ENCODE results near the gene KLF3. TPM values are rescaled to one million over a fixed set of nuclear protein-coding genes. Genes with fewer than 3 reads are reported as not detected.
A peak's percentile ranks its signal among the peaks of the same experiment; 100 is the strongest.

KLF3 gene
- total and polyA plus RNA-seq, 9 of the 15 experiments (the other 6 are each of a cell fraction or from before 2014, with no cell fraction given), result 9.9 to 47.2 (median 18.1) TPM

DNA sequence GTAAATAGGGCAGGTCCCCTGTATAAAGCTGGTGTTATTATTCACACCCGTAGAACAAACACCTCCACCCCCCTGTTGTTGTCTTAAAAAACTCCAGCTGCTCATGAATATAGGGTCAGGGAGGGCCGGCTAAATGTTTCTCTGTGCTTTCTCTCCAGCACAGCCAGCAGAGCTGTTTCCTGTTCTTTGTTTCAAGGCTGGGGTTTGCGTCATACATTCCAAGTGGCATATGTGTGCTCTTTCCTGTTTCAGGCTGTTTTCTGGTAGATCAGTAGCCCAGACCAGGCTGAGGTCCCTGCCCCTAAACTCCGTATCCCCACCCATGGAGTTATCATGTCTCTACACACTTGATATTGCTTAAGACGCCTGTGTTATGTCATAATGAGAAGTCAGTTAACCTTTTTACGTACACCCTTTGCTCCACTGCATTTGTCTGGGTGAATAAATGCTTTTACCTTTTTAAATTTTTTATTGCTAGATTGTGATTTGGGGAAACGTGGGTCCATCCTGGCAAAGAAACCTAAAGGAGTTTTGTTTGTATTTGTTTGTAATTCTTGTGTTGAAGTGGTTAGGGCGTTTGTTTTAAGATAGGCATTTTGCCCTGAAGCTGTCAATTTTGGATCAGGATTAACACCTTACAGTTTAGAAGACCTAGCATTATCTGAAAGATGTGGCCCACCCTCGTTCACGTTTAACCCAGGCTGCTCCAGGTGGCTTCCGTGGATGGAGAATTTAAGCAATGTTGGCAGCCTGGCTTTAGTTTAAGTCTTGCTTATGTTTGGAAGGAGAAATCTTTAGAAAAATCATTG, 3.3 kb downstream of the KLF3 start (continued):
- TF ChIP-seq FOXP4 (CRISPR knock-in tag; IDR thresholded peaks at IDR 0.05; ENCODE audit: borderline replicate concordance), result no peak
- TF ChIP-seq NFXL1 (CRISPR knock-in tag; IDR thresholded peaks at IDR 0.05), result no peak
- TF ChIP-seq CGGBP1 (CRISPR knock-in tag; IDR thresholded peaks at IDR 0.05), result no peak
- no peak for TF ChIP-seq ZNF354B (CRISPR knock-in tag; IDR thresholded peaks at IDR 0.05)
- TF ChIP-seq ZNF764 (CRISPR knock-in tag; IDR thresholded peaks at IDR 0.05; ENCODE audit: low read depth), result no peak
- TF ChIP-seq NONO (IDR thresholded peaks at IDR 0.05; ENCODE audit: low read depth in 2 of 2, low read length in 1 of 2), result no peak
- no peak for TF ChIP-seq ILF3 (IDR thresholded peaks at IDR 0.05; ENCODE audit: borderline replicate concordance)
- peak; percentile 73 for TF ChIP-seq PKNOX1 (IDR thresholded peaks at IDR 0.05)
- no peak for TF ChIP-seq HDGF (IDR thresholded peaks at IDR 0.05)
- peak in 1 of 2 experiments; percentile 29; a peak in 2 of 4 replicates for TF ChIP-seq RAD21 (CRISPR knock-in tag; conservative IDR thresholded peaks at IDR 0.05 in 1 of 2, IDR thresholded peaks at IDR 0.05 in 1 of 2)
- TF ChIP-seq ZNF12 (CRISPR knock-in tag; IDR thresholded peaks at IDR 0.05), result no peak
- TF ChIP-seq, protein P1, sequence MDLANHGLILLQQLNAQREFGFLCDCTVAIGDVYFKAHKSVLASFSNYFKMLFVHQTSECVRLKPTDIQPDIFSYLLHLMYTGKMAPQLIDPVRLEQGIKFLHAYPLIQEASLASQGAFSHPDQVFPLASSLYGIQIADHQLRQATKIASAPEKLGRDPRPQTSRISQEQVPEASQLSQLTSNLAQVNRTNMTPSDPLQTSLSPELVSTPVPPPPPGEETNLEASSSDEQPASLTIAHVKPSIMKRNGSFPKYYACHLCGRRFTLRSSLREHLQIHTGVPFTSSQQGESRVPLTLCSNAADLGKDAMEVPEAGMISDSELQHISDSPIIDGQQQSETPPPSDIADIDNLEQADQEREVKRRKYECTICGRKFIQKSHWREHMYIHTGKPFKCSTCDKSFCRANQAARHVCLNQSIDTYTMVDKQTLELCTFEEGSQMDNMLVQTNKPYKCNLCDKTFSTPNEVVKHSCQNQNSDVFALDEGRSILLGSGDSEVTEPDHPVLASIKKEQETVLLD (IDR thresholded peaks at IDR 0.05), result peak; percentile 66; the same call in 1 of the 2 replicates
- TF ChIP-seq CTCFL (IDR thresholded peaks at IDR 0.05; ENCODE audit: borderline replicate concordance, insufficient read depth, low read depth, low read length, poor library complexity, severe bottlenecking), result no peak
- TF ChIP-seq IRF2 (CRISPR knock-in tag; IDR thresholded peaks at IDR 0.05), result no peak
- TF ChIP-seq ZNF77 (CRISPR knock-in tag; IDR thresholded peaks at IDR 0.05), result no peak
- TF ChIP-seq JUNB (CRISPR knock-in tag; conservative IDR thresholded peaks at IDR 0.05), result no peak
- TF ChIP-seq, protein P2, sequence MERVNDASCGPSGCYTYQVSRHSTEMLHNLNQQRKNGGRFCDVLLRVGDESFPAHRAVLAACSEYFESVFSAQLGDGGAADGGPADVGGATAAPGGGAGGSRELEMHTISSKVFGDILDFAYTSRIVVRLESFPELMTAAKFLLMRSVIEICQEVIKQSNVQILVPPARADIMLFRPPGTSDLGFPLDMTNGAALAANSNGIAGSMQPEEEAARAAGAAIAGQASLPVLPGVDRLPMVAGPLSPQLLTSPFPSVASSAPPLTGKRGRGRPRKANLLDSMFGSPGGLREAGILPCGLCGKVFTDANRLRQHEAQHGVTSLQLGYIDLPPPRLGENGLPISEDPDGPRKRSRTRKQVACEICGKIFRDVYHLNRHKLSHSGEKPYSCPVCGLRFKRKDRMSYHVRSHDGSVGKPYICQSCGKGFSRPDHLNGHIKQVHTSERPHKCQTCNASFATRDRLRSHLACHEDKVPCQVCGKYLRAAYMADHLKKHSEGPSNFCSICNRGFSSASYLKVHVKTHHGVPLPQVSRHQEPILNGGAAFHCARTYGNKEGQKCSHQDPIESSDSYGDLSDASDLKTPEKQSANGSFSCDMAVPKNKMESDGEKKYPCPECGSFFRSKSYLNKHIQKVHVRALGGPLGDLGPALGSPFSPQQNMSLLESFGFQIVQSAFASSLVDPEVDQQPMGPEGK (CRISPR knock-in tag; IDR thresholded peaks at IDR 0.05; ENCODE audit: borderline replicate concordance), result no peak
- TF ChIP-seq RBM22 (IDR thresholded peaks at IDR 0.05; ENCODE audit: low read depth, low read length, poor library complexity, severe bottlenecking), result no peak

Data from K562 (cell line).